Astrocyte (in vitro differentiated cells and primary cell): Measurements from ENCODE around the gene CRYGN. TPM values are rescaled to one million over a fixed set of nuclear protein-coding genes. Genes with fewer than 3 reads are reported as not detected.

Experiments used
- DNase-seq: peaks from one replicate; pipeline ENCODE4 v3.0.0-alpha.2; 2010; ENCODE audit warnings: low read depth
- FAIRE-seq: peaks from 2 replicates; lab custom pipeline; 2011; peaks lifted over from hg19 to GRCh38; lab: Jason Lieb, UNC
- H2AFZ ChIP-seq: 2 replicates; pipeline ENCODE4 v1.6.0; 2012; ENCODE audit warnings: low read depth, low read length, inconsistent platforms
- H3K27ac ChIP-seq: 2 replicates; pipeline ENCODE4 v1.5.1; 2011; ENCODE audit warnings: low read depth, low read length, inconsistent platforms
- H3K27me3 ChIP-seq: 2 replicates; pipeline ENCODE4 v1.6.0; 2011; ENCODE audit warnings: low read length, inconsistent platforms; ENCODE audit not compliant: insufficient read depth
- H3K36me3 ChIP-seq: 2 replicates; pipeline ENCODE4 v1.5.1; 2011; ENCODE audit warnings: low read length, inconsistent platforms; ENCODE audit not compliant: insufficient read depth
- H3K4me1 ChIP-seq: 2 replicates; pipeline ENCODE4 v1.5.1; 2011; ENCODE audit warnings: low read length, inconsistent platforms; ENCODE audit not compliant: insufficient read depth
- H3K4me2 ChIP-seq: 2 replicates; pipeline ENCODE4 v1.6.0; 2012; ENCODE audit warnings: low read length, inconsistent platforms
- H3K4me3 ChIP-seq: 2 replicates; pipeline ENCODE4 v1.5.1; 2011; ENCODE audit warnings: low read depth, mild to moderate bottlenecking, low read length, inconsistent platforms; ENCODE audit not compliant: insufficient read depth
- H3K79me2 ChIP-seq: 2 replicates; pipeline ENCODE4 v1.6.0; 2012; ENCODE audit warnings: mild to moderate bottlenecking, low read length, inconsistent platforms; ENCODE audit not compliant: insufficient read depth
- H3K9ac ChIP-seq: 2 replicates; pipeline ENCODE4 v1.6.0; 2012; ENCODE audit warnings: mild to moderate bottlenecking, low read length, inconsistent platforms
- H3K9me3 ChIP-seq: 2 replicates; pipeline ENCODE4 v1.5.1; 2012; ENCODE audit warnings: low read depth, mild to moderate bottlenecking, low read length, inconsistent platforms; ENCODE audit not compliant: insufficient read depth
- H4K20me1 ChIP-seq: 2 replicates; pipeline ENCODE4 v1.6.0; 2012; ENCODE audit warnings: low read length, inconsistent platforms; ENCODE audit not compliant: insufficient read depth
- H3K27ac Mint-ChIP-seq: one replicate; pipeline ENCODE4 v1.8.0; 2021; ENCODE audit warnings: mild to moderate bottlenecking, mixed read lengths; ENCODE audit not compliant: unreplicated experiment
- H3K27me3 Mint-ChIP-seq: one replicate; pipeline ENCODE4 v1.8.0; 2021; ENCODE audit warnings: low read depth, mixed read lengths; ENCODE audit not compliant: unreplicated experiment
- H3K36me3 Mint-ChIP-seq: one replicate; pipeline ENCODE4 v1.8.0; 2021; ENCODE audit warnings: low read depth, mixed read lengths; ENCODE audit not compliant: unreplicated experiment
- H3K4me1 Mint-ChIP-seq: one replicate; pipeline ENCODE4 v1.8.0; 2021; ENCODE audit warnings: low read depth, mixed read lengths; ENCODE audit not compliant: unreplicated experiment
- H3K4me3 Mint-ChIP-seq: one replicate; pipeline ENCODE4 v1.8.0; 2021; ENCODE audit warnings: mild to moderate bottlenecking, moderate library complexity, mixed read lengths; ENCODE audit not compliant: unreplicated experiment
- H3K9me3 Mint-ChIP-seq: one replicate; pipeline ENCODE4 v1.8.0; 2021; ENCODE audit warnings: mild to moderate bottlenecking, mixed read lengths; ENCODE audit not compliant: unreplicated experiment
- EZH2 ChIP-seq: IDR thresholded peaks from 2 replicates; pipeline ENCODE4 v1.6.1; 2012; ENCODE audit warnings: mild to moderate bottlenecking, low read length, inconsistent platforms; ENCODE audit not compliant: insufficient read depth
- total RNA-seq: library from RNA; stranded (reverse); gene quantifications from 2 replicates; pipeline ENCODE4 v1.2.1, GENCODE V29; 2021
- TF ChIP-seq, protein P1 (sequence below): IDR thresholded peaks from 2 replicates; pipeline ENCODE4 v1.5.1; 2011; ENCODE audit warnings: low read depth, mild to moderate bottlenecking, inconsistent platforms, low read length, moderate library complexity; ENCODE audit not compliant: insufficient read depth

CRYGN gene
- total RNA-seq, 1 donor from 2014 or later: not detected

GRCh38 chr7:151383638-151384351 lies 56.1 kb downstream of the CRYGN start:
- Mint-ChIP-seq H3K9me3 (peaks cover 3% of the 10 kb centered on the region), H3K27ac (no peak overlapping the region), H3K36me3 (peaks cover 12% of the 10 kb centered on the region), H3K4me1 (no peaks in the 10 kb centered on the region), H3K27me3 (peaks cover 68% of the 10 kb centered on the region), H3K4me3 (no peak overlapping the region)
- H3K27ac ChIP-seq: no peak overlapping the region
- DNase-seq (no peak), FAIRE-seq (no peak)
- peaks cover 3% of the 10 kb centered on the region for H3K4me1 ChIP-seq
- H3K9me3 ChIP-seq: no peaks in the 10 kb centered on the region
- no peaks in the 10 kb centered on the region for H3K36me3 ChIP-seq
- no peak overlapping the region for H3K4me2 ChIP-seq
- H4K20me1 ChIP-seq: peaks cover 4% of the 10 kb centered on the region
- H2AFZ ChIP-seq: no peak overlapping the region
- H3K4me3 ChIP-seq: no peak overlapping the region
- no peaks in the 10 kb centered on the region for H3K79me2 ChIP-seq
- no peak overlapping the region for H3K9ac ChIP-seq
- TF ChIP-seq, protein P1, sequence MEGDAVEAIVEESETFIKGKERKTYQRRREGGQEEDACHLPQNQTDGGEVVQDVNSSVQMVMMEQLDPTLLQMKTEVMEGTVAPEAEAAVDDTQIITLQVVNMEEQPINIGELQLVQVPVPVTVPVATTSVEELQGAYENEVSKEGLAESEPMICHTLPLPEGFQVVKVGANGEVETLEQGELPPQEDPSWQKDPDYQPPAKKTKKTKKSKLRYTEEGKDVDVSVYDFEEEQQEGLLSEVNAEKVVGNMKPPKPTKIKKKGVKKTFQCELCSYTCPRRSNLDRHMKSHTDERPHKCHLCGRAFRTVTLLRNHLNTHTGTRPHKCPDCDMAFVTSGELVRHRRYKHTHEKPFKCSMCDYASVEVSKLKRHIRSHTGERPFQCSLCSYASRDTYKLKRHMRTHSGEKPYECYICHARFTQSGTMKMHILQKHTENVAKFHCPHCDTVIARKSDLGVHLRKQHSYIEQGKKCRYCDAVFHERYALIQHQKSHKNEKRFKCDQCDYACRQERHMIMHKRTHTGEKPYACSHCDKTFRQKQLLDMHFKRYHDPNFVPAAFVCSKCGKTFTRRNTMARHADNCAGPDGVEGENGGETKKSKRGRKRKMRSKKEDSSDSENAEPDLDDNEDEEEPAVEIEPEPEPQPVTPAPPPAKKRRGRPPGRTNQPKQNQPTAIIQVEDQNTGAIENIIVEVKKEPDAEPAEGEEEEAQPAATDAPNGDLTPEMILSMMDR: no peak
- no peak for TF ChIP-seq EZH2
- peaks cover 34% of the 10 kb centered on the region for H3K27me3 ChIP-seq

GRCh38 chr7:151382079-151382885 lies 57.7 kb downstream of the CRYGN start:
- H2AFZ ChIP-seq: no peak overlapping the region
- H3K9me3 ChIP-seq: no peaks in the 10 kb centered on the region
- H3K36me3 Mint-ChIP-seq: peaks cover 23% of the 10 kb centered on the region
- H3K4me2 ChIP-seq: peak overlapping the region; percentile 44
- no peak overlapping the region for H3K9ac ChIP-seq
- peaks cover 4% of the 10 kb centered on the region for H4K20me1 ChIP-seq
- H3K9me3 Mint-ChIP-seq: peaks cover 3% of the 10 kb centered on the region
- peaks cover 3% of the 10 kb centered on the region for H3K4me1 ChIP-seq
- peaks cover 61% of the 10 kb centered on the region for H3K27me3 Mint-ChIP-seq
- TF ChIP-seq, protein P1: no peak
- peak; percentile 66 for TF ChIP-seq EZH2
- H3K27ac Mint-ChIP-seq: no peak overlapping the region
- H3K4me3 ChIP-seq: no peak overlapping the region
- H3K27ac ChIP-seq: no peak overlapping the region
- DNase-seq: no peak
- H3K4me3 Mint-ChIP-seq: no peak overlapping the region
- no peaks in the 10 kb centered on the region for H3K36me3 ChIP-seq
- H3K79me2 ChIP-seq: no peaks in the 10 kb centered on the region
- H3K27me3 ChIP-seq: peaks cover 34% of the 10 kb centered on the region
- H3K4me1 Mint-ChIP-seq: no peaks in the 10 kb centered on the region
- FAIRE-seq: no peak
